HAP-1 (cell line): Measurements from ENCODE around the gene LCORL.

Source experiments
- DNase-seq, 2 experiments: peaks; one replicate each; pipeline ENCODE4 v3.0.0-alpha.2; 2016 to 2020; ENCODE audit warnings: low spot score in 2 of 2
- H3K27me3 ChIP-seq: fragments of 250-450 bp; sonication (Bioruptor Pico); 2 replicates; pipeline ENCODE4 v1.5.1; 2020; ENCODE audit warnings: low read depth, mild to moderate bottlenecking, moderate library complexity
- H3K36me3 ChIP-seq: fragments of 250-450 bp; sonication (Bioruptor Pico); replicated peaks from 2 replicates; pipeline ENCODE4 v1.5.1; 2020; ENCODE audit warnings: mild to moderate bottlenecking
- H3K4me1 ChIP-seq: fragments of 250-450 bp; sonication (Bioruptor Pico); 2 replicates; pipeline ENCODE4 v1.5.1; 2020; ENCODE audit warnings: mild to moderate bottlenecking
- H3K4me3 ChIP-seq: fragments of 250-450 bp; sonication (Bioruptor Pico); 2 replicates; pipeline ENCODE4 v1.5.1; 2020; ENCODE audit warnings: mild to moderate bottlenecking, moderate library complexity
- H3K9me3 ChIP-seq: fragments of 250-450 bp; sonication (Bioruptor Pico); 2 replicates; pipeline ENCODE4 v1.5.1; 2020; ENCODE audit warnings: mild to moderate bottlenecking, moderate library complexity
- in situ Hi-C: fragments of 300-500 bp; cut with MboI; formaldehyde crosslinking; loops from 3 replicates; pipeline ENCODE4 v1.14.3; 2020; ENCODE audit warnings: low sequenced_read_pairs, inconsistent platforms, mixed read lengths

LCORL gene

GRCh38 chr4:18021720-18022571, at the start of gene LCORL:
Gene LCORL (minus strand): TSS chr4:18021755. CDS start chr4:18021751, 4 bp downstream.
- peak within 1 kb of the TSS; percentile 88 for H3K4me3 ChIP-seq
- DNase-seq: peak; percentile 96 to 97
- H3K9me3 ChIP-seq: no peaks in the 10 kb centered on the region
- in situ Hi-C loops: no loop called here
- H3K4me1 ChIP-seq: peaks cover 4% of the 10 kb centered on the region
- no peaks in the 10 kb centered on the region for H3K27me3 ChIP-seq
- no peaks in the 10 kb centered on the region for H3K36me3 ChIP-seq

GRCh38 chr4:18069810-18070209, 48.3 kb upstream of the LCORL start:
- no peaks in the 10 kb centered on the region for H3K9me3 ChIP-seq
- no peak for DNase-seq
- in situ Hi-C loops: no loop called here

GRCh38 chr4:18067031-18067430, 45.5 kb upstream of the LCORL start:
- no peaks in the 10 kb centered on the region; the same call in 1 of the 2 replicates for H3K9me3 ChIP-seq
- in situ Hi-C loops: no loop called here
- no peaks in the 10 kb centered on the region for H3K27me3 ChIP-seq
- no peak for DNase-seq
- H3K4me3 ChIP-seq: no peak overlapping the region
- H3K36me3 ChIP-seq: no peaks in the 10 kb centered on the region
- no peaks in the 10 kb centered on the region for H3K4me1 ChIP-seq

More at GRCh38 chr4:18069810-18070209, 48.3 kb upstream of the LCORL start:
- H3K4me1 ChIP-seq: no peaks in the 10 kb centered on the region
- no peaks in the 10 kb centered on the region for H3K36me3 ChIP-seq
- no peak overlapping the region for H3K4me3 ChIP-seq
- H3K27me3 ChIP-seq: no peaks in the 10 kb centered on the region

GRCh38 chr4:18063079-18063478, 41.5 kb upstream of the LCORL start:
- Histone ChIP-seq H3K9me3 (no peaks in the 10 kb centered on the region; the same call in 1 of the 2 replicates), H3K36me3 (no peaks in the 10 kb centered on the region), H3K4me3 (no peak overlapping the region), H3K4me1 (no peaks in the 10 kb centered on the region), H3K27me3 (0 out of 2 replicates have a peak, but pooled peaks cover 4% of the 10 kb centered on the region)
- DNase-seq: no peak
- in situ Hi-C loops: no loop called here

GRCh38 chr4:18057821-18058533, 36.4 kb upstream of the LCORL start:
- Histone ChIP-seq H3K36me3 (no peaks in the 10 kb centered on the region), H3K4me1 (no peaks in the 10 kb centered on the region), H3K4me3 (no peak overlapping the region), H3K27me3 (peaks cover 10% of the 10 kb centered on the region; the same call in 1 of the 2 replicates), H3K9me3 (no peaks in the 10 kb centered on the region)
- in situ Hi-C loops: no loop called here
- no peak for DNase-seq

DNA sequence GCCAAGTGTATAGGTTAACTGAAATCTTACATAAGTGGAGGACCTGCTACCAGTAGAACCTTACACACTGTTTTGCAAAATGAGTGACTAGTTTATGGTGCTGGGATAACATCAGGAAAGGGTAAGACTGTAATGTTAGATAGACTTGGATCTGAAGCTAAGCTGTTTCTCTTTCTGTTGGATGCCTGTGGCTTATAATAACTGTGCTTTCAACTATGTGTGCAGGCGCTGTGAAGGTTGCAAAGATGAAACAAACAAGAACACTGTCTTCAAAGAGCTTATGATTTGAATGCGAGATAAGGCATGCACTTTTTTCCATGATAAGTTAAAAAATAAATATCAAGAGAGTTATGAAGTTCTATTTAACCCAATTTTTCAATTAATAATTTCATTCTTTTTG, 34.5 kb upstream of the LCORL start:
- H3K4me1 ChIP-seq: no peaks in the 10 kb centered on the region
- in situ Hi-C loops: no loop called here
- peaks cover 14% of the 10 kb centered on the region; the same call in 1 of the 2 replicates for H3K27me3 ChIP-seq
- no peaks in the 10 kb centered on the region for H3K9me3 ChIP-seq
- no peak for DNase-seq
- no peaks in the 10 kb centered on the region for H3K36me3 ChIP-seq
- H3K4me3 ChIP-seq: no peak overlapping the region

GRCh38 chr4:18052158-18052557, 30.6 kb upstream of the LCORL start:
- in situ Hi-C loops: no loop called here
- Histone ChIP-seq H3K27me3 (peaks cover 8% of the 10 kb centered on the region; the same call in 1 of the 2 replicates), H3K9me3 (no peaks in the 10 kb centered on the region), H3K4me3 (no peak overlapping the region), H3K36me3 (no peaks in the 10 kb centered on the region), H3K4me1 (no peaks in the 10 kb centered on the region)
- no peak for DNase-seq

GRCh38 chr4:18051281-18051680, 29.7 kb upstream of the LCORL start:
- no peaks in the 10 kb centered on the region for H3K9me3 ChIP-seq
- H3K27me3 ChIP-seq: peaks cover 8% of the 10 kb centered on the region; the same call in 1 of the 2 replicates
- H3K4me3 ChIP-seq: no peak overlapping the region
- H3K36me3 ChIP-seq: no peaks in the 10 kb centered on the region
- H3K4me1 ChIP-seq: no peaks in the 10 kb centered on the region
- DNase-seq: no peak
- in situ Hi-C loops: no loop called here

- 0 out of 2 replicates have a peak, but pooled peaks cover 4% of the 10 kb centered on the region for H3K27me3 ChIP-seq
Measured at GRCh38 chr4:18050448-18050847, 28.9 kb upstream of the LCORL start.

GRCh38 chr4:18049446-18049845, 27.9 kb upstream of the LCORL start:
- H3K4me1 ChIP-seq: no peaks in the 10 kb centered on the region
- H3K4me3 ChIP-seq: no peak overlapping the region
- no peaks in the 10 kb centered on the region for H3K9me3 ChIP-seq
- 0 out of 2 replicates have a peak, but pooled peaks cover 4% of the 10 kb centered on the region for H3K27me3 ChIP-seq
- in situ Hi-C loops: no loop called here
- H3K36me3 ChIP-seq: no peaks in the 10 kb centered on the region
- no peak for DNase-seq

More at GRCh38 chr4:18050448-18050847, 28.9 kb upstream of the LCORL start:
- H3K4me3 ChIP-seq: no peak overlapping the region
- in situ Hi-C loops: no loop called here
- no peaks in the 10 kb centered on the region for H3K4me1 ChIP-seq
- no peaks in the 10 kb centered on the region for H3K36me3 ChIP-seq
- no peak for DNase-seq
- no peaks in the 10 kb centered on the region for H3K9me3 ChIP-seq

- in situ Hi-C loops: no loop called here
- Histone ChIP-seq H3K27me3 (no peaks in the 10 kb centered on the region), H3K36me3 (no peaks in the 10 kb centered on the region), H3K9me3 (no peaks in the 10 kb centered on the region), H3K4me3 (no peak overlapping the region), H3K4me1 (no peaks in the 10 kb centered on the region)
- DNase-seq: no peak
Measured at GRCh38 chr4:18042754-18043153, 21.2 kb upstream of the LCORL start.

DNA sequence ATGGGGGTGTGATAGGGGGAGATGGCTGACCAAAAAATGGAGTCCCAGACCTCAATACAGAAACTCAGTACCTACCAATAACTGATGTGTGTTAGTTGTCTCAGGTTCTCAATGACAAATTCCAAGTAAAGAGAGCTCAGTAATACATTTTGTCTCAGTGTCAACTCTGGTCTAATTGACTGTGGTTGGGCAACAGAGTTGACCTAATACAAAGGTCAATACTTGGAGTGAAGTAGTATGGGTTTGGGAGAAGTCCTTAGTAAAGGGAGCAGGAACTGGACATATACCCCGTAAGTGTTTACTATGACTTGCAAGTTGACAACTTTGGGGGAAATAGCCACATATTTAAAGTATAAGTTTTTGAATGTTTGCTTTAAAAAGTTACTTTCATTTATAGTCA, 20.5 kb upstream of the LCORL start:
- in situ Hi-C loops: no loop called here

GRCh38 chr4:18041114-18041513, 19.6 kb upstream of the LCORL start:
- H3K36me3 ChIP-seq: no peaks in the 10 kb centered on the region
- DNase-seq: no peak
- no peaks in the 10 kb centered on the region for H3K4me1 ChIP-seq
- no peaks in the 10 kb centered on the region for H3K9me3 ChIP-seq
- H3K27me3 ChIP-seq: no peaks in the 10 kb centered on the region
- in situ Hi-C loops: no loop called here
- H3K4me3 ChIP-seq: no peak overlapping the region

More for the DNA sequence above, 20.5 kb upstream of the LCORL start:
- Histone ChIP-seq H3K36me3 (no peaks in the 10 kb centered on the region), H3K9me3 (no peaks in the 10 kb centered on the region), H3K4me1 (no peaks in the 10 kb centered on the region), H3K4me3 (no peak overlapping the region), H3K27me3 (no peaks in the 10 kb centered on the region)
- no peak for DNase-seq

DNA sequence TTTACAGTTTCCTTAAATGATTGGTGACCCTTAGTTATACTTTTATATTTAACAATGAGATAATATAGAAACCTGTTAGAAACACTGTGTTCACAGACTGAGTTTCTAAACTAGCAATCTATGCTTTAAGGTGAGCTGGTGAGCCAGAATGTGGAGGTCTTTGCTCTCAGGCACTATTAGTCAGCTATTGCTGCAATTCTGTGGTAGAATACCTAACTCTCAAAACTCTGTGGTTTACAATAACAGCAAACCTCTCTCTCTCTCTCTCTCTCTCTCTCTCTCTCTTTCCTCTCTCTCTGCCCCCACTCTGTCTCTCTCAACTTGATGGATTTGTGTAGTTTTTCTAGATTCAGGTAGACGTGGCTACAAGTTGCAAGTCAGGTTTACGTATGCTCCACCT, 17.6 kb upstream of the LCORL start:
- no peak for DNase-seq
- Histone ChIP-seq H3K36me3 (no peaks in the 10 kb centered on the region), H3K27me3 (no peaks in the 10 kb centered on the region; the same call in 1 of the 2 replicates), H3K9me3 (no peaks in the 10 kb centered on the region), H3K4me3 (no peak overlapping the region), H3K4me1 (no peaks in the 10 kb centered on the region)
- in situ Hi-C loops: no loop called here
